GM18909 (cell line): ENCODE data around the gene HEMK1.

Source experiments
- ATAC-seq: cut with Tn5 transposase; IDR thresholded peaks from one replicate; pipeline ENCODE4 v1.9.1; 2021; ENCODE audit warnings: mild to moderate bottlenecking; ENCODE audit not compliant: unreplicated experiment, poor library complexity

The HEMK1 gene

GRCh38 chr3:50599115-50599715, 29.9 kb downstream of the HEMK1 start:
- ATAC-seq: no peak

GRCh38 chr3:50599716-50600118, 30.4 kb downstream of the HEMK1 start:
- ATAC-seq: no peak

DNA sequence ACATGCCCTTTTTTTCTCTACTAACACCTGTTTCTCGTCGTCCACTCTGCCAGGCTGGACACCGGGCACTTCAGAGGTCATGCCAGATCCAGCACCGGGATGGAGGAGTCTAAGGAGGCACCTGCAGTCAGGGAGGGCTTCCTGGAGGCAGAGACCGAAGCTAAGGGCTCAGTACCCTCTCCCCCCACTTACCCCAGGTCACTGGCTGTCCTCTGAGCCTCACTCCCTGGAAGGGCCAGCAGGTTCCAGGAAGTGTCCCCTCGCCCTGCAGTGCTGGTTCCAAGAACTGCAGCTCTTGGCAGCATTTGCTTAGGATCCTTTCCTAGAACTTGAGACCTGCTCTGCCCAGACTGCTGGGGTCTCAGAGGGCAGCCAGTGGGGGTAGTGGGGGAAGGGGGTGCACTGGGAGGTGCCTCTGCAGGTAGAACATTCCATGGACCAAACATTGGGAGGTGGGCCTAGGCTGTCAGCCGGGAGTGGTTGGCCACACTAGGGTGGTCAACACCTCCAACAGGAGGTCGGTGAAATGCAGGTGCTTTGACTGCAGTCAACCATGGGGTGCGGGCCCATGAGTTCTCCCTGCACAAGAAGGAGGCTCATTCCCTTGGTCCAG, 30.9 kb downstream of the HEMK1 start:
- no peak for ATAC-seq

DNA sequence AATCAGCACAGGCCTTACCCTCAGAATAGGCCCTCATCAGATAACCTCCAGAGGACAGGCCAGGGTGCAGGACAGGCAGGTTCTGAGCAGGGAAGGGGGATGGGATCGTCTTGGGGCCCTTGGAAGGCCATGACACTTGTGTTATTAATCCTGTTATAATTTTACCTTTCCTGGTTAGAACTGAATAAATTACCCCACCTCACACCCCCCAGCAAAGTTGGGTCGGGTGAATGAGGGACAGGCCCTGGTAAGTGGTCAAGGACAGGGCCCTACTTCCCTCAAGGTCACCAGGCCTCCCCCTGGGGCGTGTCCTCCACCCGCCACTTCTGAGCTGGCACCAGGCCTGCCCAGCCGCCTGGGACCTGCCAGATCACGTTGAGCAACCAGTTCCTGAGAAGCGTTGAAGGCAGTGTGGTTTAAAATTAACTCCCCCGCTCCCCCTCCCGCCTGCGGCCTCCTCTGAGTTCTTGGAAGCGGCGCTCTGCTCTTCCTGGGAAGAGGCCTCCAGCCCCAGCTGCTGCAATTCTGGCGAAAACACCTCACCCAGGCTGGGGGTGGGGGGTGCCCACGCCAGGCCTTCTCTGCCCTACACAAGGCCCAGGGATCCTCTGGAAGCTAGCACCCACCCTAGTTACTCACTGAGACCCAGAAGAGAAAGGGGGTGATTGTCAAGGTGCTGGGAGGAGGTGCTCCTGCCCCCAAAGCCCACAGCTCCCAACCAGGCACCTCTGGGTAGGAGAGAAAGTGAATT, 31.7 kb downstream of the HEMK1 start:
- peak; percentile 78 for ATAC-seq

GRCh38 chr3:50602595-50603191, 33.4 kb downstream of the HEMK1 start:
- ATAC-seq: no peak

DNA sequence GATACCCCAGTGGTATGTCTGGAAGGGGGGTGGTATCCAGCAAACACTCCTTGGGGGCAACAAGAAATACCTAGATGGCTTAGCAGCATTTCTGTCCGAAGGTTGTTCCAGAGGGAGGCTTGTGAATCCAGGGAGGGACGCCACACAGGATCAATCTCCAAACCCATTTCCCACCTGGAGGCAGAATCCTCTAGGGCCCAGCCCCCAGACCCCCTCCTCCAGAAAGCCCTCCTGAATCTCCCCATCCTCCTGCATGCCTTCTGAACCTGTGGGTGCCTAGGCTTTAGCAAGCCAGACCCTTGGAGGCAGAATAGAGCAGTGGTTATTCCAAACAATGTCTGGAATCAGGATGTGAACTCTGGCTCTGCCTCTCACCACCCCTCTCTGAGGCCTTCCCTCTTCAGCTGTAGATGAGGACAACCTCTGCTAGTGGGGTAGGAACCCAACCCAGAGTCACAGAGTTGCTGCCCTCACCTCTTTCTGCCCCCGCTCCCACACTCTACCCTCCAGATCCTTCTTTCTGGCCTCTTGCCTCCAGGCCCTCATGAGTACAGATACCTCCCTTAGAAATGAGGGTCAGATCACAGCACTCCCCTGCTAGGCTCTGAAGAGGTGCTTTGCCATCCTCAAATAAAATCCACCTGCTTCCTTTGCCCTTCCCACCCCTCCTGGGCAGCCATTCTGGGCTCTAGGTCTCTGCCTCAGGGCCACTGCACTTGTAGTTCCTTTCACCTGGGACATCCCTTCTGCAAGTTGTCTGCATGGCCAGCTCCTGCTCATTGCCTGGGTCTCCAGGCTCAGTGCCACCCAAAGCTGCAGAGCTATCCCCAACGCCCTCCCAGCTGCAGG, 34.2 kb downstream of the HEMK1 start:
- ATAC-seq: no peak

DNA sequence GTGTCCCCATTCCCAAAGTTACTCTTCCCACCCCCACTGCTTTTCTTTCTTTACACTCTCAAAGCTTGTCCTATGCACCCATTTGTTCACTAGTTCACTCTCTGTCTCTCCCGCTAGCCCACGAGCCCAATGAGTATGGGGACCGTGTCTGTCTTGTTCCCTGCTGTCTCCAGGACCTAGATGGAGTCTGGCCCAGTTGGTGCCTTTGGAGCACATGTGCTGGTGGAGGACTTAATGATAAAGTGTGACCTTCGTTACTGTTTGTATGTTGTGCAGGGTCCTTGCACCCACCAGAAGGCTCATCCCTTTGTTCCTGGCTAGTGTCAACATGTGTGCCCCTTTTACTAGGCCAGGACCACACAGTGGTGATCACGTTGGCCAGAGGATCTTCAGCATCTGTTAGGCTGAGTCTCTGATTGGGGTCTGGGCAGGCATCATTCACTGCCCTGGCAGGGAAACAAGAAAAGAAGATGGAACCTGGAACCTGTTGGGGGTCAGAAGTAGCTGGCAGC, 34.8 kb downstream of the HEMK1 start:
- no peak for ATAC-seq

- ATAC-seq: no peak
These were observed 35.6 kb downstream of the HEMK1 start for GRCh38 chr3:50604628-50605588.

GRCh38 chr3:50605901-50606326, 36.6 kb downstream of the HEMK1 start:
- ATAC-seq: no peak

GRCh38 chr3:50606596-50606995, 37.3 kb downstream of the HEMK1 start:
- ATAC-seq: no peak

GRCh38 chr3:50607271-50608091, 38.2 kb downstream of the HEMK1 start:
- ATAC-seq: no peak

- no peak for ATAC-seq
These were observed 39.0 kb downstream of the HEMK1 start for GRCh38 chr3:50608278-50608677.

DNA sequence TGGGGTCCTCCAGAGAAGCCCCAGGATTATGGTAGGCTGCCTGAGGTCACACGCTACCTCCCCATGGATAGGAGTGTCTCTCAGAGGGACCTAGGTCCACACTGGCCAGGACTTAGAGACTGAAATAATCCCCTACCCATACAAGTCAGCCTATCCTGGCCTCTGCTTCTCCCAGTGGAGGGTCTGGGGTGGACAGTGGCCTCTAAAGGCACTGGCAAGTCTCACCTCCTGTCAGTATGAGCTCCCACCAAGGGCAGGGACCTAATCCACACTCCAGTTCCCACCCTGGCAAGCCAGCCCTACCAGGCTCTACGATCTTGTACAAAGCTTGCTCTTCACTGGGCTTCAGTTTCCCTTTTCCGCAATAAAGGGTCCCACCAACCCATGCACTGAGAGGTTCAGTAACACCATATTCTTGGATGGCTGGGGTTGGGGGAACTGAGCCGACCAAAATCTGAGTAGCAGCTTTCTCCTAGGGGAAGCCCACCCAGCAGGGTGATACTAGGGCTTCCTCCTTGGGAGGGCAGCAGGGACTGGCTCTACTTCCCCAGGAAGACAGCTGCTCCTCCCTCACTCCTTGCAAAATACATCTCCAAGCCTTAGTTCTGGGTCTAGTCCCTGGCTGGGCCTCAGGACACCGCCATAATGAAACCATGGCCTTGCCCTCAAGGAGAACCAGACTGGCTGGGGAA, 39.9 kb downstream of the HEMK1 start:
- ATAC-seq: no peak

GRCh38 chr3:50609763-50610085, 40.4 kb downstream of the HEMK1 start:
- ATAC-seq: no peak

DNA sequence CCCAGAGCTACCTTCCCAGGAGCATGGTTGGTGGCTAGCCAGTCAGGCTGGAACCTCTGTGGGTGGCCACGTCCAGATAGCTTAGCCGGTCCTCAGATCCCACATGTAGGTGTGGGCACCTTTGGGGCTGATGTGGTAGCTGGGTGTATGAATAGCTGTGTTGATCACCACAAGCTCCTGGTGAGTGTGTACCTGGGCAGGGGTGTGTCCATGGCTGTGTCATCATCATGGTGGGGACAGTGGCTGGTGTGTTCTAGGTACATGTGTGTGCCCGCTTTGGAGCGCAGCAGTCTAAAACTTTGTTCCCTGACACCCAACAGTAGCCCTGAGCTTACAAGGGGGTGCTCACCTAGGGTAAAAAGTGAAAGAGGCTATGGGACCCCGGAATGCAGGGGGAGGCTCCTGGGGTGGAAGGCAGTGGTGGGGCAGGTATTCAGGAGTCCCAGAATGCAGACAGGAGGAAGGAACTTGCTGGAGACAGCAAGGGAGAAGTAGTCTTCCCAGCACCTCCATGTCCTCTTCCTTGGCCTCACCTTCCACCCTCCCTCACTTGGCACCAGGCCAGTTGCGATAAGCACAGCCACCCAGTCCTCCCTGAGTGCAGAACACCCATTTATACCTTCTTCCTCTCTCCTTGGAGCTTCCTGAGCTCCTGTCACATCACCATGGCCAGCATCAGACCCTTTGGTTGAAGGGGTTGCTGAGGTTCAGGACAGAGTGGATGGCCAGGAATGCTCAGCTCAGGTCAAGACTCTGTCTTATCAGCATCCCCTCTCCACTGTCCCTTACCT, 41.1 kb downstream of the HEMK1 start:
- no peak for ATAC-seq

GRCh38 chr3:50610992-50611463, 41.7 kb downstream of the HEMK1 start:
- no peak for ATAC-seq
